ENCODE results near the gene PARD3B. TPM values are rescaled to one million over a fixed set of nuclear protein-coding genes. Genes with fewer than 3 reads are reported as not detected.

Gene PARD3B
- total and polyA plus RNA-seq, 2 of the 4 experiments (the other 2 are of a cell fraction), result 3.3 to 15.6 TPM

DNA sequence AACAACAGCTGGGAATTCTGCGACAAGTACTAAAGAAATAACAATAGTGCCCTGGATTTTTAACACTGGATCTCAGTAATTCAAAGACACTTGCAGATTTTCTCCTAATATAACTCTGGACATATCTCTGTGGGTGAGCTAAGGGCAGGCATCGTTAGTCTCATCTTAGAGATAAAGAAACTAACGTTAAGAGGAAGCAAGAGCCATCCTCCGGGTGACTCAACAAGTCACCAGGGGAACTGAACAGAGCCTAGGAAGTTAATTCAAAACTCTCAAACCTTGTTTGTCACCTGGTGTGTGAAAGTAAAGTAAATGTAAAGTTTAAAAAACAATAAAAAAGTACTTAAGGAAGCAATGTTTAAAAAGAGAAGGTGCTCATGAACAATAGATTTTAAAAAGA, 1095.4 kb downstream of the PARD3B start:
- BruUV-seq (replicated peaks), result no TSS peak
- Histone ChIP-seq H4K5ac (ENCODE audit: low read depth, low read length) (no peak overlapping the region), H3K4ac (ENCODE audit: low read depth, low read length) (no peak overlapping the region), H2AK5ac (ENCODE audit: low read depth, low read length) (no peak overlapping the region), H3K36me3 (ENCODE audit: control insufficient read depth, insufficient read depth, low read length) (no peaks in the 10 kb centered on the region), H2AFZ (replicated peaks; ENCODE audit: low read length, poor library complexity) (no peak overlapping the region), H3K4me2 (ENCODE audit: low read depth, low read length) (no peak overlapping the region), H3K9me1 (ENCODE audit: insufficient read depth, low read length) (no peaks in the 10 kb centered on the region), H3K4me1 (ENCODE audit: control insufficient read depth, insufficient read depth, low read length) (peaks cover 4% of the 10 kb centered on the region), H2AK9ac (replicated peaks; ENCODE audit: low read depth, low read length, poor library complexity) (no peak overlapping the region), H3K4me3 (ENCODE audit: insufficient read depth, low read depth, low read length) (no peak overlapping the region), H3K27ac (ENCODE audit: insufficient read depth, low read length) (no peak overlapping the region), H3K23ac (ENCODE audit: low read depth, low read length) (no peak overlapping the region), H2BK5ac (ENCODE audit: low read depth, low read length, poor library complexity, severe bottlenecking) (no peak overlapping the region), H2BK120ac (ENCODE audit: low read depth, low read length) (no peak overlapping the region), H4K91ac (ENCODE audit: insufficient read depth, low read depth, low read length) (no peak overlapping the region), H3K27me3 (ENCODE audit: control insufficient read depth, insufficient read depth, low read length) (no peaks in the 10 kb centered on the region), H4K20me1 (ENCODE audit: insufficient read depth, low read length) (no peaks in the 10 kb centered on the region), H3K56ac (ENCODE audit: extremely low read depth, insufficient read depth, low read length) (no peak overlapping the region), H3K14ac (replicated peaks; ENCODE audit: low read depth, low read length) (no peak overlapping the region), H3K18ac (ENCODE audit: low read depth, low read length) (no peak overlapping the region), H2BK15ac (ENCODE audit: low read depth, low read length) (no peak overlapping the region), H2BK20ac (ENCODE audit: low read depth, low read length) (no peak overlapping the region), H4K8ac (ENCODE audit: low read depth in 2 of 2, low read length in 2 of 2) (no peak overlapping the region), H3K79me1 (ENCODE audit: low read depth in 1 of 2, low read length in 2 of 2) (no peaks in the 10 kb centered on the region), H3K9ac (ENCODE audit: low read depth, low read length) (no peak overlapping the region), H3K9me3 (ENCODE audit: control insufficient read depth, insufficient read depth, low read length) (peaks cover 5% of the 10 kb centered on the region; the same call in 1 of the 2 replicates)
- ChIA-PET CTCF (no interaction called here), POLR2A (ENCODE audit: unreplicated experiment) (no interaction called here)
- intact Hi-C loops (cut with micrococcal nuclease) (no loop called here), in situ Hi-C loops (cut with MboI; ENCODE audit: low sequenced_read_pairs) (loop anchor here (25.0 kb wide), 1 partner anchor 103 kb away; no protein-coding TSS in a partner anchor), dilution Hi-C loops (cut with HindIII; ENCODE audit: low sequenced_read_pairs, unreplicated experiment) (no loop called here)
- DNase-seq, result no peak
- TF ChIP-seq SMC3 (IDR thresholded peaks at IDR 0.05; ENCODE audit: low read depth, low read length) (no peak), BHLHE40 (IDR thresholded peaks at IDR 0.05; ENCODE audit: low read depth, low read length) (no peak), MAZ (IDR thresholded peaks at IDR 0.05; ENCODE audit: borderline replicate concordance, low read depth, low read length) (no peak), CEBPB (IDR thresholded peaks at IDR 0.05; ENCODE audit: low read depth, low read length) (no peak), POLR2A (IDR thresholded peaks at IDR 0.05; ENCODE audit: low read depth, low read length) (no peak), CHD1 (IDR thresholded peaks at IDR 0.05; ENCODE audit: low read depth, low read length) (no peak), MXI1 (IDR thresholded peaks at IDR 0.05; ENCODE audit: borderline replicate concordance, low read depth, low read length) (no peak), RFX5 (IDR thresholded peaks at IDR 0.05; ENCODE audit: low read depth, low read length) (no peak), FOS (IDR thresholded peaks at IDR 0.05; ENCODE audit: low read depth, low read length) (no peak), NFE2L2 (IDR thresholded peaks at IDR 0.05; ENCODE audit: low read depth, low read length) (no peak), RCOR1 (IDR thresholded peaks at IDR 0.05; ENCODE audit: insufficient replicate concordance, low read length) (no peak), RAD21 (IDR thresholded peaks at IDR 0.05; ENCODE audit: low read length) (no peak), MAFK (IDR thresholded peaks at IDR 0.05; ENCODE audit: low read depth, low read length) (no peak)
- TF ChIP-seq, protein P1, sequence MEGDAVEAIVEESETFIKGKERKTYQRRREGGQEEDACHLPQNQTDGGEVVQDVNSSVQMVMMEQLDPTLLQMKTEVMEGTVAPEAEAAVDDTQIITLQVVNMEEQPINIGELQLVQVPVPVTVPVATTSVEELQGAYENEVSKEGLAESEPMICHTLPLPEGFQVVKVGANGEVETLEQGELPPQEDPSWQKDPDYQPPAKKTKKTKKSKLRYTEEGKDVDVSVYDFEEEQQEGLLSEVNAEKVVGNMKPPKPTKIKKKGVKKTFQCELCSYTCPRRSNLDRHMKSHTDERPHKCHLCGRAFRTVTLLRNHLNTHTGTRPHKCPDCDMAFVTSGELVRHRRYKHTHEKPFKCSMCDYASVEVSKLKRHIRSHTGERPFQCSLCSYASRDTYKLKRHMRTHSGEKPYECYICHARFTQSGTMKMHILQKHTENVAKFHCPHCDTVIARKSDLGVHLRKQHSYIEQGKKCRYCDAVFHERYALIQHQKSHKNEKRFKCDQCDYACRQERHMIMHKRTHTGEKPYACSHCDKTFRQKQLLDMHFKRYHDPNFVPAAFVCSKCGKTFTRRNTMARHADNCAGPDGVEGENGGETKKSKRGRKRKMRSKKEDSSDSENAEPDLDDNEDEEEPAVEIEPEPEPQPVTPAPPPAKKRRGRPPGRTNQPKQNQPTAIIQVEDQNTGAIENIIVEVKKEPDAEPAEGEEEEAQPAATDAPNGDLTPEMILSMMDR (conservative IDR thresholded peaks at IDR 0.05; ENCODE audit: low read depth, low read length), result no peak
- TF ChIP-seq, protein P2, sequence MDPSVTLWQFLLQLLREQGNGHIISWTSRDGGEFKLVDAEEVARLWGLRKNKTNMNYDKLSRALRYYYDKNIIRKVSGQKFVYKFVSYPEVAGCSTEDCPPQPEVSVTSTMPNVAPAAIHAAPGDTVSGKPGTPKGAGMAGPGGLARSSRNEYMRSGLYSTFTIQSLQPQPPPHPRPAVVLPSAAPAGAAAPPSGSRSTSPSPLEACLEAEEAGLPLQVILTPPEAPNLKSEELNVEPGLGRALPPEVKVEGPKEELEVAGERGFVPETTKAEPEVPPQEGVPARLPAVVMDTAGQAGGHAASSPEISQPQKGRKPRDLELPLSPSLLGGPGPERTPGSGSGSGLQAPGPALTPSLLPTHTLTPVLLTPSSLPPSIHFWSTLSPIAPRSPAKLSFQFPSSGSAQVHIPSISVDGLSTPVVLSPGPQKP (IDR thresholded peaks at IDR 0.05; ENCODE audit: borderline replicate concordance, low read depth, low read length), result no peak
- TF ChIP-seq, protein P3, sequence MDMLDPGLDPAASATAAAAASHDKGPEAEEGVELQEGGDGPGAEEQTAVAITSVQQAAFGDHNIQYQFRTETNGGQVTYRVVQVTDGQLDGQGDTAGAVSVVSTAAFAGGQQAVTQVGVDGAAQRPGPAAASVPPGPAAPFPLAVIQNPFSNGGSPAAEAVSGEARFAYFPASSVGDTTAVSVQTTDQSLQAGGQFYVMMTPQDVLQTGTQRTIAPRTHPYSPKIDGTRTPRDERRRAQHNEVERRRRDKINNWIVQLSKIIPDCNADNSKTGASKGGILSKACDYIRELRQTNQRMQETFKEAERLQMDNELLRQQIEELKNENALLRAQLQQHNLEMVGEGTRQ (IDR thresholded peaks at IDR 0.05; ENCODE audit: low read depth, low read length), result no peak
- no peak for ATAC-seq (ENCODE audit: low read depth)
- no CpG with 5 or more reads among the region's 4 CpGs for WGBS, 2 experiments (ENCODE audit: extremely low coverage in 2 of 2, insufficient read length in 1 of 2)
